Activated CD4-positive, alpha-beta memory T cell treated with anti-CD3 and anti-CD28 coated beads for 36 hours (primary cell): ENCODE data around the gene GFOD2. TPM values are rescaled to one million over a fixed set of nuclear protein-coding genes. Genes with fewer than 3 reads are reported as not detected.
"Not testable (repeated sequence)": the region's sequence is repeated elsewhere in the genome, so short reads cannot be mapped to it uniquely, and the experiment has no call there.

Experiments
- CTCF ChIA-PET: fragments of 350-600 bp; sonication (Branson Sonifier 250); formaldehyde crosslinking; loops from one replicate; lab custom pipeline; 2021; ENCODE audit warnings: antibody characterized with exemption, inconsistent platforms; lab: Charles Lee
- POLR2A ChIA-PET: fragments of 350-600 bp; sonication (Branson Sonifier 250); formaldehyde crosslinking; loops from one replicate; lab custom pipeline; 2021; ENCODE audit warnings: antibody characterized with exemption; lab: Charles Lee
- DNase-seq: peaks from one replicate; pipeline ENCODE4 v3.0.0-alpha.2; 2020
- H3K27ac Mint-ChIP-seq: one replicate; pipeline ENCODE4 v1.8.0; 2021; ENCODE audit warnings: mixed read lengths
- H3K27me3 Mint-ChIP-seq: one replicate; pipeline ENCODE4 v1.8.0; 2021; ENCODE audit warnings: mixed read lengths
- H3K36me3 Mint-ChIP-seq: one replicate; pipeline ENCODE4 v1.8.0; 2021; ENCODE audit warnings: mixed read lengths
- H3K4me1 Mint-ChIP-seq: one replicate; pipeline ENCODE4 v1.8.0; 2021; ENCODE audit warnings: low read depth, mixed read lengths
- H3K4me3 Mint-ChIP-seq: one replicate; pipeline ENCODE4 v1.8.0; 2021; ENCODE audit warnings: mild to moderate bottlenecking, mixed read lengths
- H3K9me3 Mint-ChIP-seq: one replicate; pipeline ENCODE4 v1.8.0; 2021; ENCODE audit warnings: mixed read lengths
- intact Hi-C: fragments of 100-400 bp; cut with micrococcal nuclease; formaldehyde crosslinking; loops from one replicate; pipeline ENCODE4 v1.15.1; 2023
- total RNA-seq, 2 experiments: library from RNA; stranded (reverse); gene quantifications; one replicate each; pipeline ENCODE4 v1.2.3, GENCODE V29; 2021

Gene GFOD2
- total RNA-seq, 2 experiments from 2014 or later, result 12.6 to 13.7 TPM

- Mint-ChIP-seq H3K4me3 (no peak overlapping the region), H3K27ac (no peak overlapping the region), H3K27me3 (no peaks in the 10 kb centered on the region), H3K9me3 (no peaks in the 10 kb centered on the region), H3K4me1 (no peaks in the 10 kb centered on the region), H3K36me3 (no peaks in the 10 kb centered on the region)
- ChIA-PET POLR2A (no interaction called here), CTCF (interaction anchor here (1.0 kb wide), 1 partner anchor 232 kb away, joined by 3 read pairs; no protein-coding TSS in a partner anchor)
- intact Hi-C loops, result no loop called here
- DNase-seq, result no peak
Measured at GRCh38 chr16:67752641-67753040, 33.5 kb upstream of the GFOD2 start.

- H3K4me1 Mint-ChIP-seq, H3K36me3 Mint-ChIP-seq, H3K27ac Mint-ChIP-seq, H3K27me3 Mint-ChIP-seq, DNase-seq, H3K4me3 Mint-ChIP-seq, H3K9me3 Mint-ChIP-seq, intact Hi-C loops, POLR2A ChIA-PET: not testable (repeated sequence)
- CTCF ChIA-PET, result interaction anchor here (1.2 kb wide), 2 partner anchors 204 to 289 kb away, joined by 3 to 4 read pairs; no protein-coding TSS in a partner anchor
Measured at GRCh38 chr16:67751331-67751730, 32.2 kb upstream of the GFOD2 start.

DNA sequence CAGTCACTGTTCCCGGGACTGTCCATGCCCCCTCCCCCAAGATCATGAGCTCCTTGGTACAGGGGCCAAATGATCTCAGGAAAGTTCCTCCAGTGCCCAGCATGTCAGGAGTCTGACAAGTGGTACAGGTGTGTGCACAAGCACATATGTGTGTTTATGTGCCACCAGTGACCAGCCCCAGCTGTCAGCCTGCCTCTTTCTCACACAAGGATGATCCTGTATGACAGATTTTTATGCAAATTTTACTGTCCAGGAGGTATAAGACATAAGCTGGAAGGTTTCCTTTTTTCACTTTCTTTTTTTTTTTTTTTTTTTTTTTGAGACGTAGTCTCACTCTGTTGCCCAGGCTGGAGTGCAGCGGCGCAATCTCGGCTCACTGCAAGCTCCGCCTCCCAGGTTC lies 31.4 kb upstream of the GFOD2 start:
- no peak for DNase-seq
- Mint-ChIP-seq H3K36me3 (no peaks in the 10 kb centered on the region), H3K4me3 (no peak overlapping the region), H3K27ac (no peak overlapping the region), H3K9me3 (no peaks in the 10 kb centered on the region), H3K4me1 (no peaks in the 10 kb centered on the region), H3K27me3 (no peaks in the 10 kb centered on the region)
- CTCF ChIA-PET, result interaction anchor here (0.6 kb wide), 1 partner anchor 33 kb away, joined by 5 read pairs; no protein-coding TSS in a partner anchor
- intact Hi-C loops, result no loop called here
- POLR2A ChIA-PET, result no interaction called here

DNA sequence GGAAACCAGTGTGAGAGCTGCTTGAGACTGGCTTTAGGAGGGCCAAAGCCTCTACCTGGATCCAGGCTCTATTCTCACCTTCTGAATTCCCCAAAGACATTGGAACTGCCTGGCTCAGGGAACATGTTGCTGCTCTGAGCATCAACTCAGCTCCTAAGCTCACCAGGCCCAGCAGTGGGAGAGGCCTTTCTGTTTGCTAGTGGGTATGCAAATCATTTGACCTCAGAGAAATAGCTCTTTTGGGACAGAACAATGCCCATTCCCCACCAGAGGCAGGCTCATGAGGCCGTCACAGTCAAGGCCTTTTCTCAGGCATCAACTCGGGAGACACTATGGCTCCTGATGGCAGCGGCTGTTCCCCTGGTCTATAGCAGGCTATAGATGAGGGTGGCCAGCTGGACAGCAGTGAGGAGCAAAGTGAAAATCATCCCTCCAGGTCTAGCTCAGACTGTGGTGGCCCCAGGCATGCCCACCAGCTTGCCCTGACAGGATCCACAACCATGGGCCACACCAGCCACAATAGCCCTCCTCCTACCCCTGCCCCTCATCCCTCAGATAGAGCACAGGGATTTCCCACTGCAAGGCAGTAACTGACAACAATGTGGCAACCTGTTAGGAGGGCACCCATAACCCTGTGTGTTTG lies 30.4 kb upstream of the GFOD2 start:
- Mint-ChIP-seq H3K4me1 (no peaks in the 10 kb centered on the region), H3K4me3 (no peak overlapping the region), H3K27ac (no peak overlapping the region), H3K36me3 (no peaks in the 10 kb centered on the region), H3K9me3 (no peaks in the 10 kb centered on the region), H3K27me3 (no peaks in the 10 kb centered on the region)
- DNase-seq, result no peak
- intact Hi-C loops, result no loop called here
- ChIA-PET POLR2A (no interaction called here), CTCF (interaction anchor here (0.8 kb wide), 1 partner anchor 67 kb away, joined by 4 read pairs; no protein-coding TSS in a partner anchor)

DNA sequence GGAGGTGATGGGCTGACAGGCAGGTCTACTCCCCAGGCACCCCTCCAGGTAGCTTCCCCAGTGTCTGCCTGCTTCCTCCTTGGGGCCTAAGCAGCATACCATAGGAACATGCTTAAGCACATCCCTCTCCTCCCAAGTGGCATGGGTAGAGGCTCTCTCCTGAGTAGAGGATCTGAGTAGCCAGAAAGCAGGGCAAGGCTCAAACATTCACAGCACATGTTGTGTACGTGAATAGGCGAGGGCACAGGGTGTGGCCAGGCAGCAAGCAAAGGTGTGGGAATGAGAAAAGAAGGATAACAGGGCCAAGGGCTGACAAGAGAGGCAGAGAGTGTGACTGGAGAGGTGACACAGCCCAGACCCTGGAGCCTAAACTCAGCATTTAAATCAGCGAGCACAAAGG lies 29.7 kb upstream of the GFOD2 start:
- ChIA-PET CTCF (interaction anchor here (0.8 kb wide), 1 partner anchor 68 kb away, joined by 4 read pairs; no protein-coding TSS in a partner anchor), POLR2A (no interaction called here)
- Mint-ChIP-seq H3K4me1 (no peaks in the 10 kb centered on the region), H3K36me3 (peaks cover 2% of the 10 kb centered on the region), H3K4me3 (no peak overlapping the region), H3K27me3 (no peaks in the 10 kb centered on the region), H3K9me3 (no peaks in the 10 kb centered on the region), H3K27ac (no peak overlapping the region)
- no peak for DNase-seq
- intact Hi-C loops, result no loop called here

DNA sequence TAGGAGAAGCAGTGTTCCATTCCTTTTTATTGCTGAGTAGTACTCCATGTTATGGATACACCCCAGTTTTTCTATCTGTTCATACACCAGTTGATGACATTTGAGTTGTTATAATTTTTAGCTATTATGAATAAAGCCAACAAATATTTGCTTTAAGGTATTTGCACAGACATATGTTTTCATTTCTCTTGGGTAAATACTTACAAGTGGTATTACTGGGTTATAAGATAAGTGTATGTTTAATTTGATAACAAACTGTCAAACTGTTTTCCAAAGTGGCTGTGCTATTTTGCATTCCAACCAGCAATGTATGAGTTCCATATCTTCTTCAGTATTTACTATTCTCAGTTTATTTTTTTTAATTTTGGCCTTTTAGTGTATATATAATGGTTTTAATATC lies 27.7 kb upstream of the GFOD2 start:
- Mint-ChIP-seq H3K36me3 (peaks cover 2% of the 10 kb centered on the region), H3K4me1 (no peaks in the 10 kb centered on the region), H3K27me3 (no peaks in the 10 kb centered on the region), H3K27ac (no peak overlapping the region), H3K9me3 (no peaks in the 10 kb centered on the region), H3K4me3 (no peak overlapping the region)
- DNase-seq, result no peak
- POLR2A ChIA-PET, result no interaction called here
- intact Hi-C loops, result no loop called here
- CTCF ChIA-PET, result interaction anchor here (0.7 kb wide), 1 partner anchor 69 kb away, joined by 3 read pairs; no protein-coding TSS in a partner anchor

DNA sequence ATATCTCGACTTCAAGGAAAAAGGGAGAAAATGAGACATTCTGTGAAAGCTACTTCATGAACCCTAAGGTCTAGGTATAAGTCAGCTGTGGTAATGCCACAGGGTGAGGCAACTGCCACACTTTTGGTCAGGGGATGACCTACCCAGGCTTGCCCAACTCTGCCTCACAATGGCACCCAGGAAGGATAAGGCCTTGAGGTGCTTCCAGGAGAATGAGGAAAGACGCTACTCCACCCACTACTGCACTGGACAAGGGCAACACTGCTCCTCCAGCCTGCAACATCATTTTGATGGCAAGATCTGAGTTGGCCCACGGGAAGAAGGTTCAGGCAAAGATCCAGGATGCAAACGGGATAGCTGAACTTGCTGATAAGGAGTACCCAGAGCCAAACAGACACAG lies 22.0 kb upstream of the GFOD2 start:
- Mint-ChIP-seq H3K4me3 (no peak overlapping the region), H3K36me3 (peaks cover 2% of the 10 kb centered on the region), H3K27ac (no peak overlapping the region), H3K9me3 (no peaks in the 10 kb centered on the region), H3K4me1 (no peaks in the 10 kb centered on the region), H3K27me3 (no peaks in the 10 kb centered on the region)
- intact Hi-C loops, result no loop called here
- DNase-seq, result no peak
- CTCF ChIA-PET, result no interaction called here
- POLR2A ChIA-PET, result no interaction called here

DNA sequence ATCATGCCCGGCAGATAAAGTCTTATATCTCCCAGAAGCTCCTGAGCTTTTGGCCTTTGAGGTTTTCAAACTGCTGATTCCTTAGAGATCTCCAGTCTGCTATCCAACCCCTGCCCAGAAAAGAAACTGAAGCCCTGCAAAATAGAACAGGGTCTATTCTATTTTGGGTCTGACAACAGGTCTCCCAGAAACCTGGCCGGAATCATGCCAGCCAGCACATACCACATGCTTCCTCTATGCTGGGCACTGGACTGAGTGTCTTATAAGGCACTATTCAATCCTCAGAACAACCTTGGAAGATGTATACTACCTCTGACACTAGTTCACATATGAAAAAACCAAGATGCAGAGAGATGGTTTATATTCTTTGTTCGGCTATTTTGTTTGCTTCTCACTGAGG lies 21.3 kb upstream of the GFOD2 start:
- Mint-ChIP-seq H3K9me3 (no peaks in the 10 kb centered on the region), H3K27ac (no peak overlapping the region), H3K4me1 (no peaks in the 10 kb centered on the region), H3K36me3 (peaks cover 2% of the 10 kb centered on the region), H3K4me3 (no peak overlapping the region), H3K27me3 (no peaks in the 10 kb centered on the region)
- POLR2A ChIA-PET, result no interaction called here
- intact Hi-C loops, result no loop called here
- DNase-seq, result no peak
- CTCF ChIA-PET, result interaction anchor here (0.9 to 1.0 kb wide), 2 partner anchors 67 to 220 kb away, joined by 3 read pairs; no protein-coding TSS in a partner anchor

DNA sequence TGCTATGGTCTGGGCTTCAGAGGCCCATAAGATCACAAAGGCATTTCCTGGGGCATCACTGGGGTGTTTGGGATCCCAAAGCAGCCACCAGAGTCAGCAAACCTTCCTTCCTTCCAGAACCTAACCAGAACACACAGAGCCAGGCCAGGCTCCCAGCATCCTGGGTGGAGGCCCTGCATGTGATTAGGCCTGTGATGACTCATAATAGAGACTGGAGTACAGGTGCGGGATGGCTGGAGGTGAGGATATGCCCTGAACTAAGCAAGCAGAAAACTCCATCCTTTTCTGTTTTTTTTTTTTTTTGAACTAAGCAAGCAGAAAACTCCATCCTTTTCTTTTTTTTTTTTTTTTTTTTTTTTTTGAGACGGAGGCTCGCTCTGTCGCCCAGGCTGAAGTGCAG lies 17.7 kb upstream of the GFOD2 start:
- no peaks in the 10 kb centered on the region for H3K36me3 Mint-ChIP-seq
- H3K4me3 Mint-ChIP-seq, result no peak overlapping the region
- CTCF ChIA-PET, result interaction anchor here (1.0 kb wide), 1 partner anchor 216 kb away, joined by 3 read pairs; no protein-coding TSS in a partner anchor
- no peaks in the 10 kb centered on the region for H3K9me3 Mint-ChIP-seq
- DNase-seq, result no peak
- no peak overlapping the region for H3K27ac Mint-ChIP-seq
- intact Hi-C loops, result no loop called here
- POLR2A ChIA-PET, result no interaction called here
- H3K27me3 Mint-ChIP-seq, result no peaks in the 10 kb centered on the region
- no peaks in the 10 kb centered on the region for H3K4me1 Mint-ChIP-seq

- H3K27me3 Mint-ChIP-seq, result no peaks in the 10 kb centered on the region
- CTCF ChIA-PET, result no interaction called here
- intact Hi-C loops, result no loop called here
- no peak overlapping the region for H3K4me3 Mint-ChIP-seq
- H3K4me1 Mint-ChIP-seq, result no peaks in the 10 kb centered on the region
- H3K9me3 Mint-ChIP-seq, result no peaks in the 10 kb centered on the region
- H3K36me3 Mint-ChIP-seq, result peaks cover 4% of the 10 kb centered on the region
- POLR2A ChIA-PET, result no interaction called here
- no peak for DNase-seq
- H3K27ac Mint-ChIP-seq, result no peak overlapping the region
Measured at GRCh38 chr16:67734731-67735201, 15.7 kb upstream of the GFOD2 start.

DNA sequence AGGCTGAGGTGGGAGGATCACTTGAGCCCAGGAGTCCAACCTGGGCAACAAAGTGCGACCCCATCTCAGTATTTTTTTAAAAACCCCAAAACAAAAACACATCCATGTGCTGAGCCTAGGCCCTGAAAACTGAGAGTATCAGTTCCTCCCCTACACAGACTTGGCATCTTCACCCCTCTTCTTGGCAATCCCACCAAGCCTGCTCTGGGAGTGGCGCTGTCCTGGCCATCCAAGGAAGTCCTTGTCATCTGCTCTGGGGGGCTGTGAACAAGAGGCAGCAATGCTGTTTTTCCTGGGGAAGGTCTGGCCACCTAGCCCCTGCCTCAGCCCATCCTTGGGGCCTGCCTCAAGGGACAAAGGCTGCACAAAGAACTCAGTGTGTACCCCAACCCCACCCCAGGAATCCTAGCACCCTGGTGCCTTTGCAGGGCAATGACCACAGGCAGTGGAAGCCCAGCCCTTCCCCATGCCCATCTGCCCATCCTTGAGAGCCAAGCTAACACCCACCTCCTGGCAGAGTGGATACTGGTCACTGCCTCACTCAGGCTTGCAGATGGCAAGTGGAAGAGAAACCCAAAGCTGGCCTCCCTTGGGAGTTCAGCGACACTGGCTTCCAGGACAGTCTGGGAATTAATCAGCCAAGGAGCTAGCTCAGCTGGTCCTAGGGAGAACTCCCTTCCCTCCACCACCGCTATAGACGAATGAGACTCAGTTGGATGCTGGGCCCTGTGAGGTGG lies 14.8 kb upstream of the GFOD2 start:
- H3K4me1 Mint-ChIP-seq, result no peaks in the 10 kb centered on the region
- ChIA-PET CTCF (no interaction called here), POLR2A (no interaction called here)
- no peak overlapping the region for H3K4me3 Mint-ChIP-seq
- no peak for DNase-seq
- H3K27me3 Mint-ChIP-seq, result no peaks in the 10 kb centered on the region
- intact Hi-C loops, result no loop called here
- no peaks in the 10 kb centered on the region for H3K9me3 Mint-ChIP-seq
- no peak overlapping the region for H3K27ac Mint-ChIP-seq
- peaks cover 7% of the 10 kb centered on the region for H3K36me3 Mint-ChIP-seq

DNA sequence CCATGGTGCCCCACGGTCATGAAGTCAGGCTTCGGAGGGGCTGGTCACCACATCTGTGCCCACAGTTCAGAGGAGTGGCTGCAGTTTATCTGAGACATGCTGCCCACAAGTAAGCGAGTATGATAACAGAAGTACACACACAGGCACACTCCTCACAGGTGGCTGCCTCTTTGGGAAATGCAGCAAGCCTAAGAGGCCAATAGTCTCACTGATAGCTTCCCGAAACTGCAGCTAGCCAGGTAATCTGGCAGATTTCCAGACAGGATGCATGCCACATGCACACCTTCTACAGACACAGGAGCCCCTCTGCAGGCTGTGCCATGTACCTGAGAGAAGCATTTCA lies 12.6 kb upstream of the GFOD2 start:
- H3K9me3 Mint-ChIP-seq, result no peaks in the 10 kb centered on the region
- POLR2A ChIA-PET, result no interaction called here
- intact Hi-C loops, result no loop called here
- H3K27ac Mint-ChIP-seq, result no peak overlapping the region
- peaks cover 10% of the 10 kb centered on the region for H3K36me3 Mint-ChIP-seq
- no peak for DNase-seq
- no peaks in the 10 kb centered on the region for H3K27me3 Mint-ChIP-seq
- CTCF ChIA-PET, result interaction anchor here (0.7 kb wide), 1 partner anchor 146 kb away, joined by 3 read pairs; no protein-coding TSS in a partner anchor
- no peak overlapping the region for H3K4me3 Mint-ChIP-seq
- no peaks in the 10 kb centered on the region for H3K4me1 Mint-ChIP-seq
